ENCODE results near the gene ARHGEF17. TPM values are rescaled to one million over a fixed set of nuclear protein-coding genes. Genes with fewer than 3 reads are reported as not detected.

ARHGEF17 gene
- total RNA-seq, 2 experiments from 2014 or later = 0.07 to 0.41 TPM

GRCh38 chr11:73263640-73264039 is 44.4 kb upstream of the ARHGEF17 start:
- no peak for TF ChIP-seq CTCF (IDR thresholded peaks at IDR 0.05)
- DNase-seq = no peak
- ChIA-PET CTCF (interaction anchor here (1.2 to 2.1 kb wide), 3 partner anchors 27 to 43 kb away, joined by 3 to 5 read pairs (median 4); no protein-coding TSS in a partner anchor), POLR2A (no interaction called here)
- H3K9me3 Mint-ChIP-seq = no peaks in the 10 kb centered on the region
- no peak for ATAC-seq
- peaks cover 20% of the 10 kb centered on the region for H3K27me3 Mint-ChIP-seq
- no peak overlapping the region for H3K4me3 Mint-ChIP-seq
- intact Hi-C loops (cut with micrococcal nuclease) = no loop called here
- no peak overlapping the region for H3K27ac Mint-ChIP-seq
- no peaks in the 10 kb centered on the region for H3K36me3 Mint-ChIP-seq (ENCODE audit: low read depth)
- H3K4me1 Mint-ChIP-seq (ENCODE audit: low read depth) = no peaks in the 10 kb centered on the region

GRCh38 chr11:73265278-73265810 is 42.7 kb upstream of the ARHGEF17 start:
- CTCF ChIA-PET = interaction anchor here (2.1 kb wide), 1 partner anchor 30 kb away, joined by 4 read pairs; no protein-coding TSS in a partner anchor
- intact Hi-C loops (cut with micrococcal nuclease) = no loop called here

GRCh38 chr11:73265853-73266645 is 42.0 kb upstream of the ARHGEF17 start:
- no peaks in the 10 kb centered on the region for H3K36me3 Mint-ChIP-seq (ENCODE audit: low read depth)
- CTCF ChIA-PET = interaction anchor here (1.6 kb wide), 2 partner anchors 29 kb away, joined by 4 to 5 read pairs; no protein-coding TSS in a partner anchor
- H3K4me1 Mint-ChIP-seq (ENCODE audit: low read depth) = no peaks in the 10 kb centered on the region
- H3K9me3 Mint-ChIP-seq = no peaks in the 10 kb centered on the region
- H3K4me3 Mint-ChIP-seq = no peak overlapping the region
- POLR2A ChIA-PET = no interaction called here
- H3K27ac Mint-ChIP-seq = no peak overlapping the region
- TF ChIP-seq CTCF (IDR thresholded peaks at IDR 0.05) = no peak
- peaks cover 20% of the 10 kb centered on the region for H3K27me3 Mint-ChIP-seq
- ATAC-seq (no peak), DNase-seq (no peak)
- intact Hi-C loops (cut with micrococcal nuclease) = no loop called here

More at GRCh38 chr11:73265278-73265810, 42.7 kb upstream of the ARHGEF17 start:
- H3K36me3 Mint-ChIP-seq (ENCODE audit: low read depth) = no peaks in the 10 kb centered on the region
- no peak overlapping the region for H3K27ac Mint-ChIP-seq
- no peak overlapping the region for H3K4me3 Mint-ChIP-seq
- TF ChIP-seq CTCF (IDR thresholded peaks at IDR 0.05) = no peak
- ATAC-seq (no peak), DNase-seq (no peak)
- peaks cover 20% of the 10 kb centered on the region for H3K27me3 Mint-ChIP-seq
- H3K9me3 Mint-ChIP-seq = no peaks in the 10 kb centered on the region
- POLR2A ChIA-PET = no interaction called here
- H3K4me1 Mint-ChIP-seq (ENCODE audit: low read depth) = no peaks in the 10 kb centered on the region

- intact Hi-C loops (cut with micrococcal nuclease) = no loop called here
- ATAC-seq = no peak
- ChIA-PET CTCF (interaction anchor here (1.6 kb wide), 2 partner anchors 28 to 29 kb away, joined by 4 to 5 read pairs; no protein-coding TSS in a partner anchor), POLR2A (interaction anchor here (1.1 kb wide), 1 partner anchor 12 kb away, joined by 3 read pairs; no protein-coding TSS in a partner anchor)
- H3K27ac Mint-ChIP-seq = no peak overlapping the region
- peaks cover 20% of the 10 kb centered on the region for H3K27me3 Mint-ChIP-seq
- H3K4me3 Mint-ChIP-seq = no peak overlapping the region
- H3K4me1 Mint-ChIP-seq (ENCODE audit: low read depth) = no peaks in the 10 kb centered on the region
- no peaks in the 10 kb centered on the region for H3K9me3 Mint-ChIP-seq
- no peak for DNase-seq
- TF ChIP-seq CTCF (IDR thresholded peaks at IDR 0.05) = no peak
- no peaks in the 10 kb centered on the region for H3K36me3 Mint-ChIP-seq (ENCODE audit: low read depth)
Measured at GRCh38 chr11:73266646-73267020, 41.4 kb upstream of the ARHGEF17 start.
